GM12878 (cell line): Measurements from ENCODE around the gene DDR1. TPM values are rescaled to one million over a fixed set of nuclear protein-coding genes. Genes with fewer than 3 reads are reported as not detected.

Source experiments
- ATF3 ChIP-seq: IDR thresholded peaks from 2 replicates; pipeline ENCODE4 v1.6.1; 2011; ENCODE audit warnings: low read depth, mild to moderate bottlenecking, low read length, moderate library complexity, borderline replicate concordance; ENCODE audit errors: extremely low read depth
- CHD2 ChIP-seq: IDR thresholded peaks from 2 replicates; pipeline ENCODE4 v1.6.1; 2011; ENCODE audit warnings: low read depth, low read length, improper control_type of control experiment, borderline replicate concordance
- CHD4 ChIP-seq: fragments of 200-600 bp; sonication (generic); IDR thresholded peaks from 2 replicates; pipeline ENCODE4 v1.6.1; 2016; ENCODE audit warnings: mild to moderate bottlenecking
- CREM ChIP-seq: IDR thresholded peaks from 2 replicates; pipeline ENCODE4 v1.6.1; 2014; ENCODE audit warnings: antibody characterized with exemption, low read depth
- CTCF ChIP-seq, 3 experiments: IDR thresholded peaks in 2 of 3; conservative IDR thresholded peaks in 1 of 3; 2 replicates each; pipeline ENCODE4 v1.5.1; 2011; ENCODE audit warnings: low read depth in 3 of 3, low read length in 3 of 3, mild to moderate bottlenecking in 3 of 3, control low read depth in 2 of 3, moderate library complexity in 2 of 3, inconsistent platforms in 1 of 3, mixed read lengths in 1 of 3; ENCODE audit not compliant: control insufficient read depth in 2 of 3, insufficient read depth in 1 of 3; ENCODE audit errors: extremely low read depth in 1 of 3
- GABPA ChIP-seq: IDR thresholded peaks from 2 replicates; pipeline ENCODE4 v1.6.1; 2014; ENCODE audit warnings: antibody characterized with exemption, low read depth, mild to moderate bottlenecking, inconsistent platforms
- HDAC2 ChIP-seq: fragments of 200-600 bp; sonication (generic); IDR thresholded peaks from 2 replicates; pipeline ENCODE4 v1.6.1; 2017
- LARP7 ChIP-seq: fragments of 450-650 bp; IDR thresholded peaks from 2 replicates; pipeline ENCODE4 v1.6.1; 2017; ENCODE audit warnings: mild to moderate bottlenecking
- NFXL1 ChIP-seq: fragments of 450-650 bp; IDR thresholded peaks from 2 replicates; pipeline ENCODE4 v1.6.1; 2017; ENCODE audit warnings: antibody characterized with exemption, mild to moderate bottlenecking, borderline replicate concordance
- NFYB ChIP-seq: IDR thresholded peaks from 2 replicates; pipeline ENCODE4 v1.6.1; 2011; ENCODE audit warnings: low read depth, mild to moderate bottlenecking, low read length, improper control_type of control experiment, moderate library complexity; ENCODE audit not compliant: insufficient read depth
- NR2C1 ChIP-seq: fragments of 450-650 bp; IDR thresholded peaks from 2 replicates; pipeline ENCODE4 v1.6.1; 2017; ENCODE audit warnings: antibody characterized with exemption, mild to moderate bottlenecking, moderate library complexity
- PBX3 ChIP-seq: IDR thresholded peaks from 2 replicates; pipeline ENCODE4 v1.6.1; 2011; ENCODE audit warnings: mild to moderate bottlenecking, low read depth, low read length, moderate library complexity; ENCODE audit not compliant: insufficient replicate concordance
- POLR2A ChIP-seq: IDR thresholded peaks from 2 replicates; pipeline ENCODE4 v1.6.1; 2011; ENCODE audit warnings: low read depth, mild to moderate bottlenecking, low read length
- POLR2AphosphoS2 ChIP-seq: IDR thresholded peaks from 2 replicates; pipeline ENCODE4 v1.6.1; 2011; ENCODE audit warnings: low read depth, mild to moderate bottlenecking, low read length, improper control_type of control experiment, moderate library complexity
- RAD51 ChIP-seq: fragments of 450-650 bp; IDR thresholded peaks from 2 replicates; pipeline ENCODE4 v1.6.1; 2016; ENCODE audit warnings: moderate library complexity, mild to moderate bottlenecking, inconsistent platforms
- SRF ChIP-seq, 2 experiments: IDR thresholded peaks; 2 replicates each; pipeline ENCODE4 v1.6.1; 2011; ENCODE audit warnings: low read depth in 2 of 2, low read length in 2 of 2, mild to moderate bottlenecking in 1 of 2, moderate library complexity in 1 of 2
- ZBTB4 ChIP-seq: fragments of 450-650 bp; formaldehyde crosslinking; IDR thresholded peaks from 2 replicates; pipeline ENCODE4 v1.4.0; 2022; ENCODE audit warnings: mild to moderate bottlenecking, moderate library complexity
- ZNF687 ChIP-seq: fragments of 450-650 bp; IDR thresholded peaks from 2 replicates; pipeline ENCODE4 v1.6.1; 2017; ENCODE audit warnings: mild to moderate bottlenecking, moderate library complexity
- ZZZ3 ChIP-seq: IDR thresholded peaks from 2 replicates; pipeline ENCODE4 v1.6.1; 2011; ENCODE audit warnings: low read depth; ENCODE audit not compliant: control insufficient read depth, insufficient read length
- polyA plus RNA-seq, 11 experiments: library from polyadenylated mRNA; depleted of rRNA in 4 of 11; unstranded in 6 of 11; stranded (reverse) in 5 of 11; fragments of >200 nt; fragmentation: Nextera tagmentation in 4 of 11; fragmentation: Illumina TruSeq in 1 of 11; extraction: Ambion mirVana in 4 of 11; extraction: Trizol in 1 of 11; gene quantifications; 1 replicate in 1 of 11; 2 replicates in 10 of 11; pipeline versions ENCODE4 v1.2.1 to v1.2.3, GENCODE V29; 2011 to 2016; ENCODE audit warnings: inconsistent platforms in 2 of 11, missing spikeins in 2 of 11, low read depth in 1 of 11
- total RNA-seq, 4 experiments: library from RNA; depleted of rRNA in 3 of 4; stranded (reverse); fragments of >200 nt in 3 of 4; fragmentation: Illumina TruSeq in 1 of 4; extraction: Trizol in 1 of 4; gene quantifications; 2 replicates each; pipeline versions ENCODE4 v1.2.1 to v1.2.3, GENCODE V29; 2013 to 2021

DDR1 gene
- total and polyA plus RNA-seq, 10 of the 15 experiments (the other 5 are each of a cell fraction or from before 2014, with no cell fraction given), result 1.1 to 39.0 (median 11.9) TPM

GRCh38 chr6:30914076-30914853 lies 29.9 kb downstream of the DDR1 start, which contains the start of gene VARS2 (continued):
- TF ChIP-seq HDAC2, result no peak
- TF ChIP-seq CHD2, result no peak
- no peak for TF ChIP-seq CREM
- TF ChIP-seq CHD4, result no peak
- TF ChIP-seq GABPA, result no peak
- TF ChIP-seq NFXL1, result no peak
- no peak for TF ChIP-seq NFYB
- TF ChIP-seq LARP7, result peak; percentile 87
- TF ChIP-seq RAD51, result no peak
- no peak for TF ChIP-seq SRF (IDR thresholded peaks at IDR 0.05; ENCODE audit: low read depth in 2 of 2, low read length in 2 of 2)
- TF ChIP-seq ATF3, result no peak
- TF ChIP-seq CTCF (IDR thresholded peaks at IDR 0.05 in 2 of 3, conservative IDR thresholded peaks at IDR 0.05 in 1 of 3; ENCODE audit: control insufficient read depth in 2 of 3, extremely low read depth in 1 of 3, insufficient read depth in 1 of 3, low read depth in 3 of 3, low read length in 3 of 3), result peak; percentile 40 to 56 (median 49); a peak in 4 of 6 replicates
- TF ChIP-seq POLR2AphosphoS2, result peak; percentile 53; the same call in 1 of the 2 replicates
- TF ChIP-seq ZZZ3, result no peak
- no peak for TF ChIP-seq ZBTB4 (CRISPR knock-in tag)
- TF ChIP-seq ZNF687, result peak; percentile 74; the same call in 1 of the 2 replicates
- peak; percentile 87 for TF ChIP-seq POLR2A
- TF ChIP-seq NR2C1, result no peak
- no peak for TF ChIP-seq PBX3
